ENCODE data around the gene SPRED2.
A peak's percentile ranks its signal among the peaks of the same experiment; 100 is the strongest.

Gene SPRED2

GRCh38 chr2:65417509-65418085 is 14.8 kb downstream of the SPRED2 start:
- FAIRE-seq (no peak), DNase-seq (ENCODE audit: extremely low spot score, insufficient read length, low read depth) (no peak)

DNA sequence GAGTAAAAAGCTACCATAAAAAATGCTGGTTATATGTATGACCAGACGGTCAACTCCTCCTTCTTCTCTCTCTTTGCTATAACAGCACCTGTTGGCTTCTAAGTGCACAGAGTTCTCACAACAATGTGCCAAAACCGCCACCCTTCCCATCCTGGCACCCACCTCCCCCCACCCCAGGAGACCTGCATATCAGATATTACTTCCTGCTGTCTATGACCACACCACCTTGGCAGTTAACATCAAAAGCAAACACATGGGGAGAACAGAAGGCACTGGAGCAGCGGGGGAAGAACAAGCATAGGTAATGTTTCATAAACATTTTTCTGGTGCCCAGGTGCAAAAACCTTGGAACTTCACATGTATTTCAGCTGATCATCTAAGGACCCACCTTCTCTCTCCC is 15.5 kb downstream of the SPRED2 start:
- FAIRE-seq = no peak
- no peak for DNase-seq (ENCODE audit: extremely low spot score, insufficient read length, low read depth)

DNA sequence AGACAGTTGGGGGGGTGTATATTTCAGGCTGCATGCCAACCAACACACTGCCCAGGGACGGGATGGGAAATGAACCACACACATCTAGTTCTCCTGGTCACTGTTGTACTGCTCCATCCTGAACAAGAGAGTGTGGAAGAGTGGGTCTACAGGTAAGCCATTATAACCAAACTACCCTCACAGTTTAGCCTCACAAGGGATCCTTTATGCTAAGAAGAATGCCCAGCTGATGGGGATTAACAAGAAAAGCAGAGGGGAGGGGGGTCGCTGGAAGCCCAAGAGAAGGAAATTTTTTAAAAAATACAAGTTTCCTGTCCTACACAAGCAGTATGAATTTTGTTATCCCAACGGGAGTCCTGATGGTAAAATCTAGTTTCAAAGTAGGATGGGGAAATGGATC is 16.1 kb downstream of the SPRED2 start:
- no peak for DNase-seq (ENCODE audit: extremely low spot score, insufficient read length, low read depth)
- no peak for FAIRE-seq

- FAIRE-seq (no peak), DNase-seq (ENCODE audit: extremely low spot score, insufficient read length, low read depth) (no peak)
Observed at GRCh38 chr2:65415091-65415490, 17.3 kb downstream of the SPRED2 start.

GRCh38 chr2:65413610-65414009 is 18.8 kb downstream of the SPRED2 start:
- FAIRE-seq (no peak), DNase-seq (ENCODE audit: extremely low spot score, insufficient read length, low read depth) (no peak)

DNA sequence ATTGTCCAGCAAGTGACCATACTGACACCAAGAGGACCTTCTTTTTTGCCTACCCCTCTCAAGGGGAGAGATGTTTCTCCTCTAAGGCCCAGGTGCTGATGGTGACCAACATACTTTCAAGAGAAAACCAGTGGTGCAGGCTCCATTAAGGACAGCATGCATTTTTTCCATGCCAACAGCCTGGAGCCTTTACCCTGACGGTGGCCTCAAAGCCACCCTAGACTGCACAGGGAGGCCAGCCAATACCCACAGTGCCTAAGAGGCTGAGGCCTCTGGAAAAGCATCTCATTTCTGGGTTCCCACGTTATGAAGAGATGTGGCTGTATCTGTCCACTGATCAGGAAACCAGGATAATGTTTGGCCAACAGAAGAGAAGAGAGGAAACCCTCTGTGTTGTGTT is 19.3 kb downstream of the SPRED2 start:
- no peak for DNase-seq (ENCODE audit: extremely low spot score, insufficient read length, low read depth)
- no peak for FAIRE-seq

- FAIRE-seq = no peak
- DNase-seq (ENCODE audit: extremely low spot score, insufficient read length, low read depth) = no peak
Observed at GRCh38 chr2:65411056-65411795, 21.2 kb downstream of the SPRED2 start.

DNA sequence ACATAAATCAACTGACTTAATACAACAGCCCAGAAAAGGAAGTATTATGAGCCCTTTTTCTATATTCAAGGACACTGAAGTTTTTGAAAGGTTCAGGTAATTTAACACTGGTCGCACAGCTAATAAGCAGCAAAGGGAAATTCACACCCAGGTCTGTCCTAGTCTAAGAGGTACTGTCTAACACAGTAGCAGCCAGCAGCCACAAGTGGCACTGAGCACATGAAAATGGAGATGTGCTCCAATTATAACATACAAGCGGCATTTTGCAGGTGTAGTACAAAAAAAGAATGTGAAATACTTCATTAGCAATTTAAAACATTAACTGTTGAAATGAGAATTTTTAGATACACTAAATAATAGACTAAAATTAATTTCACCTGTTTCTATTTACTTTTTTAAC is 23.4 kb downstream of the SPRED2 start:
- no peak for DNase-seq (ENCODE audit: extremely low spot score, insufficient read length, low read depth)
- no peak for FAIRE-seq

DNA sequence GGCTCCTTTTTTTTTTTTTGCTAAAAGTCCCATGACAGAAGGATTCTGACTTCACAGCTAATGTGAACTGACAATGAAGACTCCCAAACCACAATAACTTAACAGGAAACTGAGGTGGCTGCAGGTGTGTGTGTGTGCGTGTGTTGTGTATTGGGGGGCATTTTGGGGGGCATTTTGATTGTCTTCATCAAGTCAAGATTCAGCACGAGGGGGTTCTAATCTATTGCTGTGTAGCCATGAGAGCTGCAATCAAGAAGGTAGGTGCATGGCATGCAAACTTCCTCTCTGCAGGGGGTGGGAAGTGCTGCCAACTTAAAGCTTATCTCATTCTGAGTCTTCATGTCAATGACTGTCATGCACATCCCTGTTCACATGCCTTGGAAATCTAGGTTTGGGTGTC is 25.2 kb downstream of the SPRED2 start:
- DNase-seq (ENCODE audit: extremely low spot score, insufficient read length, low read depth) (no peak), FAIRE-seq (no peak)

GRCh38 chr2:65404988-65405697 is 27.3 kb downstream of the SPRED2 start:
- no peak for FAIRE-seq
- DNase-seq (ENCODE audit: extremely low spot score, insufficient read length, low read depth) = no peak

DNA sequence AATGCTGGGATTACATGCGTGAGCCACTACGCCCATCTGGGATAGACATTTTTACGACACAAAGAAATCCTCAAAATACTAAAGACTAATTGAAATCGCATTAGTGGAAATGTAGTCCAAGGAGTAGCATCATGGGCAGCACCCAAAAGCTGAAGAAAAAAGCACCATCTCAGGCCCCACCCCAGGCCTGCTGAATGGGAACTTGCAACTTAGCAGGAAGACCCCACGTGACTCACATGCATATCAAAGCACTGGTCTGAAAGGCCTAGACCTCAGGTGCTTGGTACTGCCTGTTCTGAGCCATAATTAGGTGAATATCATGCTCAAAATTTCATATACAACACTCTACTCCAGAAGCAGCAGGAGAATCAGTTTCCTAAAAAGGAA is 28.9 kb downstream of the SPRED2 start:
- DNase-seq (ENCODE audit: extremely low spot score, insufficient read length, low read depth) (no peak), FAIRE-seq (no peak)

DNA sequence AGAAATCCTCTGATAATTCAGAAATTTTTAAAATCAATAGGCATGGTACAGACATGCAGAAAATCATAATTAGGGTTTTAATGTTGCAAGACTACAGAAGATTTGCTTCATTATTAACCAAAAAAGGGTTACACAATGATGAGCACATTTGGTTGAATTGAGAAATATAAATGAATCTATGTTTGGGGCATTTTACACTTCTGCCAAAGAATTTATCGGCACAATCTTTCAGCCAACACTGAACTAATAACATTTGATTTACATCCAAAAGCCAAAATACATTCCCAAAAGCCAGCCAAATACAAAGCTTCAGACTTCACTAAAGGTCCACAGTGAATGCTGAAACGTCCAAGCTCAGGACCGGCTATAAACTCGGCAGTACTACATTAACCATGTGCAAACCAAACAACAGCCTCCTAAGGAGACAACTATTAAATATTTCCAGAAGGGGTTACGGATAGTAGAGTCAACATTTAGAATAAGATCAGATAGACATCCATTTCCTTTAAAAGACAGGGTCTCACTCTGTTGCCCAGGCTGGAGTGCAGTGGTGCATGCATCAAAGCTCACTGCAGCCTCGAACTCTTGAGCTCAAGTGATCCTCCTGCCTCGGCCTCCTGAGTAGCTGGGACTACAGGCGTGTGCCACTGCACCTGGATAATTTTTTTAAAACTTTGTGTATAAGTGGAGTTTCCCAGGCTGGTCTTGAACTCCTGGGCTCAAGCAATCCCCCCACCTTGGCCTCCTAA is 29.4 kb downstream of the SPRED2 start:
- no peak for DNase-seq (ENCODE audit: extremely low spot score, insufficient read length, low read depth)
- FAIRE-seq = no peak

DNA sequence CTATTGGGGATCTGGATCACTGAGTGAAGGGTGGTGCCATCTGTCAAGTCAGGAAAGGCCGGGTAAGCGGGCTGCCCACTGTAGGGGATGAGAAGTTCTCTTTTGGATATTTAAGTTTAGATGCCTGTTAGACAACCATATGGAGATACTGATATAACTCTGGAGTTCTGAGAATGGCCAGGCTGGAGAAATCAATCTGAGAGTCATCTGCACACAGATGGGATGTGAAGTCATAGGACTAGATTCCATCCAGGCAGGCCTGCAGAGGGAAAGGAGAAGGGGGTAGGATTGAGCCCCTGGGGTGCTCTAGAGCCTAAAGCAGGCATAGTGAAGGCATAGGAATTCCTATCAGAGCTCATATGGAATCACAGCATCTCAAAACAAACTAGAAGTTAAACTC is 30.1 kb downstream of the SPRED2 start:
- DNase-seq (ENCODE audit: extremely low spot score, insufficient read length, low read depth) (no peak), FAIRE-seq (no peak)

GRCh38 chr2:65397122-65397521 is 35.3 kb downstream of the SPRED2 start:
- FAIRE-seq (no peak), DNase-seq (ENCODE audit: extremely low spot score, insufficient read length, low read depth) (no peak)

GRCh38 chr2:65396348-65397026 is 35.9 kb downstream of the SPRED2 start:
- FAIRE-seq (no peak), DNase-seq (ENCODE audit: extremely low spot score, insufficient read length, low read depth) (no peak)

DNA sequence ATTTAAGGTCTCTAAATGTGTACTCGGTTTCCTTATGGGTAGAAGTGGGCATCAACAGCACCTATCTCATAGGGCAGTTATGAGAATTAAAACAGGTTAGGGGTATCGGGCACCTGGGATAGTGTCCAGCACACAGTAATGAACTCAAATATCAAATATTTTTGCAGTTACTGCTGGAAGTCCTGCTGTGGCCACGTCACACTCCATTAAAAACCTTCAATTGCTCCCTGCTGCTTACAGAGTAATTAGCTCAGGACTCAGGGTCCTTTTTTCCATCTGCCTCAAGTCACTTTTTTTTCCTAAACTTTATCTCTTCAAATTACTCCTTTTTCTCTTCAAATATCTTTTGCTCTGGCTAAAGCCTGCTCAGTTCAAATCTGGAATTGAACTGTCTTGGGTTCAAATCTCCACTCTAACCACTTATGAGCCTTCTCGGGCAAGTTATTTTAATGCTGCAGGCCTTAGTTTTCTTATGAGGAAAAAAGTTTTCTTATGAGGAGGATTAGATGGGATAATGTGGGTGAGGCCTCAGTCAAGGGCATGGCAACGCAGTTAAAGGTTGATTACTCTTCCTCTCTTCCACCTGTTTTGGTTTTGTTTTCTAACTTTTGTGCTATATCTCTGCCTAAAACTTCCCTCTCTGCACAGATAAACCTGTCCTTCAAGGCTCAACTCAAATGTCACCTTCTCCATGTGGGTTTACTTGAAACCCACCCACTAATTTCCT is 36.6 kb downstream of the SPRED2 start:
- FAIRE-seq = peak; percentile 35
- no peak for DNase-seq (ENCODE audit: extremely low spot score, insufficient read length, low read depth)

DNA sequence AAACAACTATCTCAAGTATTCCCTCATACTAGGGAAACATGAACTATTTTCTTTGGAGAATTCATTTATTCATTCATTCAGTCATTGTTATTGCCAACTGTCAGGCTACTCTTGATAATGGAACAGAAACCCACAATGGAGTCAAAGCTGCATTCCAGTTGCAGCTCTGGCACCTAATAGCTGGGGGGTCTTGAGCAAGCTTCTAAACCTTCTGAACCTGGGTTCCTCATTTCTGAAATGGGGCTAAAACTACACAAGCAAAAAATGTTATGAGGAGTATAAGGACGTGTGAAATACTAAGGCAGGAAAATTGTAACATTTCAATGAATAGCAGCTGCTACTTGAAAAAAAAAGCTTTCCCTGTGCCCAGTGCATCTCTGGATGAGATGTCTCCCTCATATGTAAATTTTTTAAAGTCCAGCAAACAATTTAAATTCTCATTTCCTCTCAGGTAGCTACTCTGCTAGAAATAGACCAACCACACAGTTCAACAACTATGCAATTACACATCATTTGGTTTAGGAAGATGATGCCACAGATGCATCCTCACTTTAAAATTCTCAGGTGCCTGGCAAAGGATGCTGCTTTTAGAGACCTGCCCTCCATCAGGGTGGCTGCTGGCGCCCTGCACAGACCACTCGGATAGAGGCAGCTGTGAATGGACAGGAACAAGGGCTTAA is 38.5 kb downstream of the SPRED2 start:
- DNase-seq (ENCODE audit: extremely low spot score, insufficient read length, low read depth) (no peak), FAIRE-seq (peak; percentile 62)

GRCh38 chr2:65393046-65393445 is 39.4 kb downstream of the SPRED2 start:
- no peak for FAIRE-seq
- no peak for DNase-seq (ENCODE audit: extremely low spot score, insufficient read length, low read depth)

DNA sequence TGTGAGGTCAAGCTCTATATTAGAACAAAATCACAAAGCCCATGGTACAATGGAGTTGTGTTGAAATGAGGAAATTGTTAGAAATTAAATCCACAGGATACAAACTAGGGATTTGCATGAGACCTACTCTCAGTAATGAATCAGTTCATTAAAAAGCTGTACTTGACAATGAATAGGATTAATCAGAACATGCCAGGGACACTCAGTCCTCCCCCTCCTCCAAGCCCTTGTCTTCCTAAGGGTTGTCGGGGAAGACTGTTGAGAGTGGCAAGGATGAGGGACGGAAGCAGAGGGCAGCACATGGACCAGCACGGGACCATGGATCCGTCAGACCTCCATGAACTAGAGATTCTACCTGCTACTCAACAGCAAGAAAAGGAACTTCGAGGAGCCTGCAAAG is 39.8 kb downstream of the SPRED2 start:
- DNase-seq (ENCODE audit: extremely low spot score, insufficient read length, low read depth) (no peak), FAIRE-seq (no peak)

Measured in GM18507 (cell line).